ENCODE measurements around the gene SLC38A10.
"Not testable (repeated sequence)": the region's sequence is repeated elsewhere in the genome, so short reads cannot be mapped to it uniquely, and the experiment has no call there.

SLC38A10 gene

DNA sequence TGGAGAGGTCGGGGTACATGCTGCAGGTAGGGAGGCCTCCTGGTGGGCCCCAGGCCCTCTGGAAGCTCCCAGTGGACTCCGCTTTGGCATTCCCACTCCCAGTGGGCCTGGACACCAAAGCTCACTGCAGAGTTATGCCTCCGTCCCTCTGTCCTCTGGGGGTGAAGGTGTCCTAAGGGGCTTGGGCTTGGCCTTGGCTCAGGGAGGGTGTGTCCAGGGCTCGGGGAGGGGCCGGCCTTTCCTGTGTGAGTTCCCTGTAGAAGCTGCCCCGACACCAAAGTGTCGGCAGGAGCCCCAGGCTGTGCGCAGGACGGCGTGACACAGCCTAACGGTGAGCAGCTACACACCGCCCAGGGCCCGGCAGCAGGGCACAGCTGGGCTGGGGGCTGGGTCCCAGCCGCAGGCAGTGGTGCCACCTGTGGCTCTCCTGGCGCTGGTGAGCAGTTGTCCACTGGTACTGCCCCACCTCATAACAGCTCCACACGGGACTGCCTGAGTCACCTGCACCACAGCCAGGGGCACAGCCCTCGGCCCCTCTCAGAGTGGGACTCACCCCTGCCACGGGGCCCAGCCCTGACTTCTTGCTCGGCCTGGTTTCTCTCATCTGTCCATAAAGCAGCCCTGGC lies 62.4 kb downstream of the SLC38A10 start:
- no peak for DNase-seq

DNA sequence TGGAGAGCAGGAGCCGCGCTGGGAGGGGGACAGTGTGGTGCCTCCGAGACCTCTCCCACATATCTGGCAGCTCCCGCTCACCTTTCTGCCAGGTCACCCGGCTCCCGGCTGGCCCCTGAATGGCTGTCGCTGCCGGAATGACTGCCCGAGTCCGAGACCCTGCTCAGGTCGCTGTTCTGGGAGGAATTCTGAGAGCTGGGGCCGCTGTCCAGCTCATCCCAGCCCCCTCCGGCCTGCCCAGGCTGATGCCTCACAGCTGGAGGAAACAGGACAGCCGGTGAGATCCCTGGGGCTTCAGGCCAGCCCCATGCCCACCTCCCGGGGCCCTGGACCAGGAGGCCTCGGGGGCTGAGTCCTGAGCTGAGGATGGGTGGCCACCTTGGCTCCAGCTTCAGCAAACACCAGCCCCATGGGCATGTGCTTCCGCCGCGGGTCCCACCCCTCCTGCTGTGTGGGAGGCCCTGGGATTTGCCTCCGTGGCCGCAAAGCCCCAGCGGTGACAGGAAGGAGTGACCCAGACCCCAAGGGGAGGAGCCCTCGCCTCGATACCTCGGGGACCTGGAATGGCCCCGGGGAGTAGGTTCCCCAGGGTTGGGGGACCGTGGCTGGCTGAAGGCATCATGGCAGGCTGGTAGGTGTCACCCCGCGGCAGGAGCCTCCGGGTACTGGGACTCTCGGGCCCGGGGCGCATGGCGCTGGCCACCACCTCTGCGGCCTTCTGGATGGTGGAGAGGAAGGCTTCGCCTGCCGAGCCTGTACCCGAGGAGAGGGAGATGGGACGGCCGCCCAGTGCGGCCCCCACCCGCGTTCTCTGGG lies 63.1 kb downstream of the SLC38A10 start:
- no peak for DNase-seq

DNA sequence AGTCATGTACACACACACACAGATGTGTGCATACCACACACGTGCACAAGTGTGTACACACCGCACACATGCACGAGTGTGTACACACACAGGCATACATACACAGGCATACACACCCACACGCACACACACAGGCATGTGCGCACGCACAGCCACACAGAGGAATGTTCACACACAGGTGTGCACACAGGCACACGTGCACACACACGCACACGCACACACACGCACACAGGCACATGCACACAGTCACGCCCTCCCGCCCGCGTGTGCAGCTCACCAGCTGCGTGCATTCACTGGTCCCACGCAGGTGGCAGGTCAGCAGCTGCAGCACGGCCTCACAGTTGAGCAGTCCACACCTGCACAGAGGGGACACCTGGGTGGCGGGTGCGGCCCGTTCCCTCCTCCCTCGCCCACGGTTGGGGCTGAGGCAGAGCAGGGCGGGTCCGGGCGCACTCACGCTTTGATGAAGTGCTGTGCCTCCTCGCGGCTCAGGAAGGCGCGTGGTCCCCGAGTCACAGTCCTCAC lies 63.9 kb downstream of the SLC38A10 start:
- no peak for DNase-seq

DNA sequence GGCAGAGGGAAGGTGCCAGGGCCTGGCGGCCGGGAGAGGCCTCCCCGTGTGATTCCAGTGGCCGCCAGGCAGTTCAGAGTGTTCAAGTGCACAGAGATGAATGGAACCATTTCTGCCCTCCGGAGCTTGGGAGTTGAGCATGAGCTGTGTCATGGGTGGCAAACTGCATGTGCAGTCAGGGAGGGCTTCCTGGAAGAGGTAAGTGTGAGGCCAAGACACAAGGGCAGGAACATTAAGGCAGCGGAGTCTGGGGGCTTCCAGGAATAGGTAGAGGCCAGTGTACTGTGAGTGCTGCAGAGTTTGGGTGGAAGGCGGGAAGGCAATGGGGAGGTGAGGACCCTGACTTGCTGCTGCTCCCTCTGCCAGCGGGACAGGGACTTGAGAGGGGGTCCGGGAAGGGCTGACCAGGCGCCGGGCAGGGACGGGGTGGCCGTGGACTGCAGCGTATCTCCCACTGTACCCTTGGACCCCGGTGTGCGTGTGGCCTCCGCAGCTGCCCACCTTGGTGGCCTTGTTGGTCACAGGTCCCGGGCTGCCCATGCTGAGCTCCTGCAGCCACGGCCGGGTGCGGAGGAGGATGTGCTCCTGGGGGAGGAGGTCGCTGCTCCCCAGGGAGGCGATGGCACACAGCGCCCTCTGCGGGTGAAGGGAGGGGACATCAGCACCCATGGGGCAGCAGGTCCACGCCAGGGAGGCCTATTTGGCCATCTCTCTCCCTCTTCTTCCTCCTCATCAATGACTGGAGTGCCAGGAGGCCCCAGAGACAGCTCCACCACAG lies 64.9 kb downstream of the SLC38A10 start:
- DNase-seq: no peak

DNA sequence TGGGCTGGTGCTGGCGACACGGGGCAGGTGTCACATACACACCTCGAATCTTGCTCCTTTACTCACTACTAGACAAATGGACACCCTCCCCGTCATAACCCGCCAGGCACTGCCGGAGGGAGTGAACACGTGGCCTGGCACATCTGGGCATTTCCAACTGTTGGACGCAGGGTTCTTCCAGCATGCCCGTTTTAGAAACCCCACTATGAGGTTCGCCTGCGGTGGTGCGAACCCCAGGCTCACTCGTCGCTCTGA lies 65.5 kb downstream of the SLC38A10 start:
- no peak for DNase-seq

DNA sequence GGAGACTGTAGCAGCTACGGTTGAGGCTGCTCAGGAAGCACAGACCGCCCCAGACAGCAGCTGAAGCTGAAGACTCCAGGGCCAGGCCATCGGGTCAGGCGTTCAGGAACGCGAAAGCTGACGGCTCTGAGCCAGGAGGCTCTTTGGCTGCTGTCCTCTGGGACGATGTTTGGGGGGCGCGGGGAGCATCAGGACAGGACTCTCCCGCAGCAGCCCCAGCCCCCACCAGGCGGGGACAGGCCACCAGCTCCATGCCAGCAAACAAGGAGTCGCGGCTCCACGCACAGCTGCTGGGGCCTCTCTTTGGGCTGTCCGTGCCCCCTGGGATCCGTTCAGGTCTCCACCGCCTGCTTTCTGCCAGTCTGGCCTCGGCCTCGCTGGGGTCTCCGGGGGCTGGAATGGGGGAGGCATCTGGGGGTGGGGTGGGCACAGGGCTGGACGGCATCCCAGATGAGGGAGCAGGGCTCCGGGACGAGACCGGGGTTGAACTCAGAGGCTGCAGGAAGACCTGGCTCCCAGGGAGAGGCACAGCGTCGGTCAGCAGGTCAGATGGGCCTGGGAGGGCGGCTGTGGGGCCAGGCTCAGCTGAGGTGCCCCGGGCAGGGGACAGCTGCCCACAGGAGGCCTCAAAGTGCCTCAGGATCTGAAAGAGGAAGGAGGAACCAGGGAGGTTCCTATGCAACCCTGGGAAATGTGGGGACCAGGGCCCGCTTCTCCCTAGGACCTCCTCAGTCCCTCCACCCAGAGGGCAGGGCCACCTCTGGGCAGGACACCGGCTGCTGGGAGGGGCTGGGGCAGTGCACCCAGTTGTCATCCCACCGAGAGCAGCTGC lies 66.1 kb downstream of the SLC38A10 start:
- DNase-seq: no peak

DNA sequence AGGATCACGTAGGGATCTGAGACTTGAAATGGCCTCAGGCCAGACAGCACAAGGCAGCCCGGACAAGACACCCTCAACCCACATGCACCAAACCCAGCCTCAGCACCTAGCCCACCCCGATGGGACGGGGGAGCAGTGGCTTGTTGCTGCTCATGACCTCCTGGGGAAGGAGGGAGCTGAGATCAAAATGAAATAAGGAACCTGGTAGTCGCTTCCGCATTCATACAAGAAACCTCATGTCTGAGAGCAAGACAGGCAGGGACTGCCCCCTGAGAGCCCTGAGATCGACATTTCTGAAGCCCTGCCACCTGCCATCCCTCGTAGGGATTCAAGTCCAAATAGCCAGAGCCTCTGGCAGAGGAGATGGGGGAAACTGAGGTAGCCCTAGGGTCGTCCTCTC lies 66.7 kb downstream of the SLC38A10 start:
- DNase-seq: peak in 3 of 51 donors; percentile 16 to 19 (median 18)

DNA sequence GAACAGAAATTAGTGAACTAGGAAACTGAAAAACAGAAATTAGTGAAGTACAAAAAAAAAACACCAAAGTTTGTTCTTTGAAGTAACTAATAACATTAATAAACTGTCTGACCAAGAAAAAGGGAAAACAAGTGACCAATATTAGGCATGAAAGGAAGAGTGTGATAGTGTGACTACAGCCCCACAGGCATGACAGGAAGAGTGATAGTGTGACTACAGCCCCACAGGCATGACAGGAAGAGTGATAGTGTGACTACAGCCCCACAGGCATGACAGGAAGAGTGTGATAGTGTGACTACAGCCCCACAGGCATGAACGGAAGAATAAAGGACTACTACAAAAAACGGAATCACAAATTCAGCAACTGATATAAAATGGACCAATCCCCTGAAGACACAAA lies 67.5 kb downstream of the SLC38A10 start:
- not testable (repeated sequence) for DNase-seq

DNA sequence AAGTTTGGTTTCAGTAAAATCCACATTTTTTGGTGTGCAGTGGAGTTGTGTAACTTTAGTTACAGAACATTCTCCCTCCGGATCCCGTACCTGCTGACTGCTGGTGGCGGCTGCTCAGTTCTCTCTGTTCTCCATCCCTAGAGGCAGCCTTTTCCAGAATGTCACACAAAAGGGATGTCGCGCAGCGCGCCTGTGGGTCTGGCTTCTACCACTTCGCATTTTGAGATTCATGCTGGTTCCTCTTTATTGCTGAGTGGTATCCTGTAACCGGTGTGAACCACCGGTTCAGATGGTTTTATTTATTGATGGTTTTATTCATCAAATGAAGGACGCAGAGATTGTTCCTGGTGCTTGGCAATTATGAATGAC lies 71.4 kb downstream of the SLC38A10 start:
- DNase-seq: peak in 1 of 51 donors; percentile 6

DNA sequence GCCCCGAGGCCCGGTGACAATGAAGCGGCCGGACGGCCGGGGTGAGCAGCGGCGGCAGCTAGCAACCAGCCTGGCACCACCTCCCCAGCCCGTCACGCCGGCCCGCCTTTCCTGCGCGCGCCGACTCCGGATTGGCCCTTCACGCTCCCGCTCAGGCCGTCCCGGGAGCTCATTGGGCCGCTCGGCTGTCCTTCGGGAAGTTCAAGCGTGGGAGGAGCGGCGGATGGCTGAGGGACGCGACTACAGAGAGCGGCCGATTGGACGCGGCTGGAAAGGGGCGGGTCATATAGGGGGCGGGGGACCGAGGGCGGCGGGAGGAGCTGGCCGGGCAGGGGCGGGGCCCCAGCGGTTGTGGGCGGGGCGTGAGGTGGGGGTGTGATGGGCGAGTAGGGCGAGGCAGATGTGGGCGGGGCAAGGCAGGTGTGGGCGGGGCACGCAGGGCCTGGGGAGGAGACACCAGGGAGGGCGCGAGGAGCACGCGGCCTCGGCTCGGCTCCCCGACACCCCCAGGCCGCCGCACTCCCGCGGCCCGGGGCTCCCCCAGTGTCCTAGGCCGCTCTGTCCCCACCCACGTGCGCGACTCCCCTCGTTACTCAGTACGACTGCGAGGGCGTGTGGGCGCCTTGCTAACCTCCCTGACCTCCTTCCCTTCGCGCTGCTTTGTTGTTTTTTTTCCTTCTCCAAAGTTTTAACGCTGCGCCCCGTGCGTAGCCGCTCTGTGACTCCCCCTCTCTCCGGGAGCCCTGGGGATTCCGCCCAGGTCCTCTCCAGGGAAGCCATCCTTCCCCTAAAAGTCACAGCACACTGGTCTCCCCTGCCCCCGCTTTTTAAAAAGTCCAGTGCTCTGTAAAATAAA lies 72.0 kb downstream of the SLC38A10 start, which contains the start of gene CEP131:
Gene CEP131, minus strand, starts transcription at position 60 of the 856 bp plus-strand sequence. CDS start 2,909 bp downstream, outside the sequence.
- DNase-seq: peak; percentile 51 to 99 (median 97)

DNA sequence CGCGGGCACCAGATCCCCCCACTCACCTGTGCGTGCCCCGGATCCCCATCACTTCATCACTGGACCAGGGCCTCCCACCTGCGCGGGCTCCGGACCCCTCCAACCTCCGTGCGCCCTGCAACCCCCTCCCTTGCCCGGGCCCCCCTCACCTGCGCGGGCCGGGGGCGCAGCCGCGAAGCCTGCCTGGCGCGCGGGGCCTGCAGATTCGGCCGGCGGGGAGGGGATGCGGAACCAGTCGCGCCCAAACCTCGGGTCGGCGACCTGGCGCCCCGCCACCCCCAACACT lies 72.5 kb downstream of the SLC38A10 start:
- DNase-seq: no peak

DNA sequence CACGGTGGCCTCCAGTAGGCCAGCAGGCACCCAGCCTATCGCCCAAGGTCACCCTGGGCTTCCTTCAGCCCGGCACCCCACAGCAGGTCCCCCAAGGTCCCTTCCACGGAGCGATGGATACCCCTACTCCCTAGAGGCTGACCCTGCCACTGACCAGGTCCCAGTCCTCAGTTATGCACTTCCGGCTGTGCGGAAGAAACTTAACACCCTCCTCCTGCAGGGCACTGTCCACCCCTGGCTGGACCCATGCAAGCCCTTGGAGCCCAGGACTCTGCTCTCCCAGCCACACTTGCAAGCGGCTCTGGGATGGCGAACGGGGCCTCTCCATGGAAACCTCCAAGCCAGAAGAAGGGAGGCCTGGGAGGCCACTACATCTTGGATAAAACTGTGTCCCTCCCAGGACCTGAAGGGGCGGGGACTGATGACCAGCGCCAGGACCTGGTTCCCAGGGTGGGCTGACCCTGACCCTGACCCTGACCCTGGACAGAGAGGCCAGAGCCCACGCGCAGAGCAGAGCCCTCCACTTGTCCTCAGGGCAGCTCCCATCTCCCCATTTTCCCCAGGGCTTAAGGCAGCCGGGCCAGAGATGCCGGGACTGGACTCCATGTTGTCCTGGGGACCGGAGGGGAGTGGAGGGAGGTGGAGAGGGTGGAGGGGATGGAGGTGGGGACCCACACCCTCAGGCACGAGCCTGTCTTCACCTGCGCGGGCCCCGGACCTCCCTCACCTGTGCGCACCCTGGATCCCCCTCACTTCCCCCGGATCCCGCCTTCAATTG lies 73.1 kb downstream of the SLC38A10 start:
- DNase-seq: no peak

DNA sequence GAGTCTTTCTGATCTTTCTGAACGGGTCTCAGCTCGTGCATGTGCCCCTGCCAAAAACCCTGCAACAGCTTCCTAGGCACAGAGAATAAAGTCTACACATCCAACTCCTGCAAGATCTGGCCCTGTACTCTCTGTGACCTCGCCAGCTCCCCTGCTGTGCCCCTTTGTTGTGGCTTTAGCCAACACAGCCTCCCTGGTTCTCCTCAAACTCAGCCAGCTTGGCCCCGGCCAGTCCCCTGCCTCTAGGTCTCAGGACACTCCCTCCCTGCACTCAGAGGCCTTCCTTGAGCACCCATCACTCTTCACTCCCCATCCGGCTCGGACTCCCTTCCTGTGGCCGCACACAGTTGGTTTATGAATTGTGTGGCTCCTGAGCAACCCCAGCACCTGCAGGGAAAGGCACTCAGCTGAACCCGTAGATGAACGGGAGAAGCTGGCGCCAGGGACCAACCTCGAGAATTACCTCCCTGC lies 73.7 kb downstream of the SLC38A10 start:
- no peak for DNase-seq

DNA sequence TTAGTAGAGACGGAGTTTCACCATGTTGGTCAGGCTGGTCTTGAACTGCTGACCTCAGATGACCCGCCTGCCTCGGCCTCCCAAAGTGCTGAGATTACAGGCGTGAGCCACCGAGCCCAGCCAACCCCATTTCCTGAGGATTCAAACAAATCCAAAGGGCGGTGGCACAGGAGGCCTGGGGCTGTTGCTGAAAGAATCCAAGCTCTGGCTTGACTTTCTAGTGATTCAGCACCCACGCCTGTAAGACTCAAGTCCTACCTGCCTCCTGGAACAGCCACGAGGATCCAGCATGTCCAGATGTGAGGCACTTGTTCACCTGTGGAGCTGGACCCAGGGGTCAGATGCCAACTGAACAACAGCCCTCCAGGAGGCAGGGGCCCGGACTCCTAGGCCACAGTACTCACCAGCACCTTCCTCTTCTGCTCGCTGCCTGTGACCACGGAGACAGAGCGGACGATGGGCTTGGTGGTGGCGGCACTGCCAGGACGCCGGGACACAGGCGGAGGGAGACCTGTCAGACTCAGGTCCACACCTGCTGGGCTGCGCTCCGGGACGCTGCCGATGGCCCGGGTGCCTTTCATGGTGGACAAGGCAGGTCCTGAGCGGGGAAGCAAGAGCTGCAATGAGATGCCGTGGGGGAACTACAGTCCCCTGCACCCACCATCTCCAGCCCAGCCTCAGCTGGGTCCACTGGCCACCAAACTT lies 75.5 kb downstream of the SLC38A10 start:
- DNase-seq: no peak

DNA sequence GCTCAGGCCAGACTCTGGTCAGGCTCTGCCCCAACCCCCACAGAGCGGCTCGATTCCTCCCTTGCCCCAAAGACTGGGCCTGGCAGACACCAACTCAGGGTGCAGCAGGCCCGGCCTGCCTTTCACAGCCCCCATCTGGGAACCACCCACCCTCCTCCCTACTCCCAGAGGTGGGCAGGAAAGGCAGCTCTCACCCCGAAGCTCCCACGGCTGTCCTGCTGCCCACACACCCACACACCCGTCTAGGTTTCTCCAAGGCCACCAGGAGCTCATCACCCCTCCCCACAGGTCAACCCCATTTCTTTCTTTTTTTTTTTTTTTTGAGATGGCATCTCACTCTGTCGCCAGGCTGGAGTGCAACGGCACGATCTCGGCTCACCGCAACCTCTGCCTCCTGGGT lies 76.1 kb downstream of the SLC38A10 start:
- DNase-seq: no peak

DNA sequence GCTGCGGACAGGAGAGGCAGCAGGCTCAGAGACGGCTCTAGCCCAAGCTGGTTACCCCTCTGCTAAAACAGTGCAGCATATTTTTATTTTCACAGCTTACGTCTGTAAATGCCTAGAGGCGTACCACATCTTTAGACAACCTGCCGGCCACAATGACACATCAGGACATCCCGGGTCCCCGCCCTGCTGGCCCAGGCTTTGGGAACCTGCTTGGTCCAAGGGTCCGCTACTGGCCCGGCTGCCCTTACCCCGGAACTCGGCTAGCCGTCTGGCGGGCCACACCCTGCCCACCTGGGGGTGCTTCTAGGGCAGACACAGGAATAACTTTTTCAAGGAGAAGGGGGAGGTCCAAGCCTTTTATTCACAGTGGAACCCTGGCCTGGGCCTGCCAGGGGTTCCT lies 76.6 kb downstream of the SLC38A10 start:
- no peak for DNase-seq

DNA sequence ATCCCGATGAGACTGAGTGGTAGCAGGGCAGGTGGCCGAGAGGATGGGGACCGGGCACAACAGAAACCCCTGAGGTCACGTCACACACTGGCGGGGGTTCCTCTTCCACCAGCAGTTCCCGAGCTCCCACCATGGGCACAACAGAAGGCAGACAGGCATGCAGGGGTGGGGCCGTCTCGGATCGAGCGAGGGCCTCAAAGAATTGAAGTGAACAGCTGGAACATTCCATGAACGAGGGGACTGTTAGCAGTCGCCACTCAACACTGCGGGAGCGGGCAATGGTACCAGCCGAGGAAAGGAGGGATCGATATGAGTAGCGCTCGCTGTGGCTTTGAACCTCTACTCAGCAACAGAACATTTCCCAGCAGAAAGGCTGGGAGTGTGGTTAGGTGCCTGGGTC lies 77.6 kb downstream of the SLC38A10 start:
- no peak for DNase-seq

DNA sequence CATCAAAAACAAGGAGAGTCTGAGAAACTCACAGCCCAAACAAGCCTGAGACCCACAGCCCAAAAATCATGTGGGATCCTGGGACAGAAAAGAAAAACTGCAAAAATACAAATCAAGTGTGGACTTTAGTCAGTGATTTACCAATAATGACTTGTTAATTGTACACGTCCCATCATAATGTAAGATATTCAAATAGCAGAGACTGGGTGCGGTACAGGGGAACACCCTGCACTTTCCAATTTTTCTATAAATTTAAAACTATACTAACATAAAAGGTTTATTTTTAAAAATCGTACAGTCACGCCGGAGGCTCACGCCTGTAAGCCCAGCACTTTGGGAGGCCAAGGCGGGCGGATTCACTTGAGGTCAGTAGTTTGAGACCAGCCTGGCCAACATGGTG lies 81.1 kb downstream of the SLC38A10 start:
- no peak for DNase-seq

DNA sequence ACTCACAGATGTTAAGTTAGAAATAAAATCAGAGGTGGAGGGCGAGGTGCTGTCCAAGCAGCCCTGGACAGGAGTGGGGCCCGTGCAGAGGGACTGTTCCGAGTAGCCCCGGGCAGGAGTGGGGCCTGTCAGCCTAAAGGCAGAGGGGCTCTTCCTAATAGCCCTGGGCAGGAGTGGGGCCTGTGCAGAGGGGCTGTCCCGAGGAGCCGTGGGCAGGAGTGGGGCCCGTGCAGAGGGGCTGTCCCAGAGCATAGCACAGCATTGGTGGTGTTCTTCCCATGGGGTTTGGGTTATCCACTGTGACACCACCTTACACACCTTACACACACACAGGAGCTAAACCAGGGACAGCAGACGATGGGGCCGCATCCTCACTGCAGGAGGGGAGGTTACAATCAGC lies 82.7 kb downstream of the SLC38A10 start:
- DNase-seq: no peak

All from hypothalamus (tissue), 51 donors.